Upper lobe of left lung (tissue), 4 donors: ENCODE data around the gene RIT2.

Source experiments
- POLR2A ChIP-seq, 4 donors: fragments of 450-650 bp; IDR thresholded peaks; one replicate each; pipeline ENCODE4 v1.5.1; 2016 to 2017; ENCODE audit warnings: antibody characterized with exemption in 4 of 4, mild to moderate bottlenecking in 2 of 4
- TF ChIP-seq, protein P1 (sequence below), 6 experiments: fragments of 450-650 bp in 4 of 6; fragments of 200-600 bp in 2 of 6; sonication (generic) in 2 of 6; IDR thresholded peaks; one replicate each; pipeline ENCODE4 v1.5.1; 2016 to 2019; ENCODE audit warnings: antibody characterized with exemption in 6 of 6

DNA sequence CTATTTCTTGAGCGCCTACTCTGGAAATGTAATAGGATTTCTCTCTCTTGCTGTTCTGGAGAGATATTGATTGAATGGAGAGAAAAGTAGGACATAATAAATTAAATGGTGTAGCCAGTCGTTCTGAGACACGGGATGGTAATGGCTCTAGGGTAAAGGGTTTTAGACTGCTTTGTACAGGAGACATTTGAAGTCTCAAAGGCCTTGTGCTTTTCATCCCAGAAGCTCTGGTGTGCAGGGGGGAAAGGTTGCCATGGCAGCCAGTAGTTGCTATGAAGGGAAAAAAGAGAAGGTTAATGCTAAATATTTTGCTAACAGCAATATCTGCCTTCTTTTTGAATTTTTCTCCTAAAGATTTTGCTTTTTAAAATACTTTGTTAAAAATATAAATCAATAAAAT, 359.3 kb downstream of the RIT2 start:
- no peak for TF ChIP-seq POLR2A (IDR thresholded peaks at IDR 0.05)
- TF ChIP-seq, protein P1, sequence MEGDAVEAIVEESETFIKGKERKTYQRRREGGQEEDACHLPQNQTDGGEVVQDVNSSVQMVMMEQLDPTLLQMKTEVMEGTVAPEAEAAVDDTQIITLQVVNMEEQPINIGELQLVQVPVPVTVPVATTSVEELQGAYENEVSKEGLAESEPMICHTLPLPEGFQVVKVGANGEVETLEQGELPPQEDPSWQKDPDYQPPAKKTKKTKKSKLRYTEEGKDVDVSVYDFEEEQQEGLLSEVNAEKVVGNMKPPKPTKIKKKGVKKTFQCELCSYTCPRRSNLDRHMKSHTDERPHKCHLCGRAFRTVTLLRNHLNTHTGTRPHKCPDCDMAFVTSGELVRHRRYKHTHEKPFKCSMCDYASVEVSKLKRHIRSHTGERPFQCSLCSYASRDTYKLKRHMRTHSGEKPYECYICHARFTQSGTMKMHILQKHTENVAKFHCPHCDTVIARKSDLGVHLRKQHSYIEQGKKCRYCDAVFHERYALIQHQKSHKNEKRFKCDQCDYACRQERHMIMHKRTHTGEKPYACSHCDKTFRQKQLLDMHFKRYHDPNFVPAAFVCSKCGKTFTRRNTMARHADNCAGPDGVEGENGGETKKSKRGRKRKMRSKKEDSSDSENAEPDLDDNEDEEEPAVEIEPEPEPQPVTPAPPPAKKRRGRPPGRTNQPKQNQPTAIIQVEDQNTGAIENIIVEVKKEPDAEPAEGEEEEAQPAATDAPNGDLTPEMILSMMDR (IDR thresholded peaks at IDR 0.05): no peak
